Colonic mucosa (tissue), 4 donors: Measurements from ENCODE around the gene CRYBA2. TPM values are rescaled to one million over a fixed set of nuclear protein-coding genes. Genes with fewer than 3 reads are reported as not detected.

ENCODE experiments used
- DNase-seq: peaks from one replicate; pipeline ENCODE4 v3.0.0-alpha.2; 2020
- H3K27ac ChIP-seq: fragments of 200-600 bp; one replicate; pipeline ENCODE4 v1.8.0; 2021
- H3K27me3 ChIP-seq: fragments of 200-600 bp; one replicate; pipeline ENCODE4 v1.8.0; 2021
- H3K36me3 ChIP-seq: fragments of 200-600 bp; one replicate; pipeline ENCODE4 v1.8.0; 2021
- H3K4me1 ChIP-seq: fragments of 200-600 bp; one replicate; pipeline ENCODE4 v1.8.0; 2021; ENCODE audit warnings: mild to moderate bottlenecking
- H3K4me3 ChIP-seq: fragments of 200-600 bp; one replicate; pipeline ENCODE4 v1.8.0; 2021
- H3K9ac ChIP-seq, 2 donors: one replicate each; pipeline ENCODE4 v1.7.0; 2013; ENCODE audit warnings: control low read depth in 2 of 2, low read depth in 2 of 2, low read length in 2 of 2
- H3K9me3 ChIP-seq: fragments of 200-600 bp; one replicate; pipeline ENCODE4 v1.8.0; 2021
- CTCF ChIP-seq: fragments of 200-600 bp; IDR thresholded peaks from one replicate; pipeline ENCODE4 v1.8.0; 2022; ENCODE audit warnings: antibody characterized with exemption, mild to moderate bottlenecking
- intact Hi-C: fragments of 100-400 bp; cut with DNase I; formaldehyde crosslinking; loops from one replicate; pipeline ENCODE4 v1.14.1; 2022
- total RNA-seq, 2 donors: library from RNA; stranded (reverse); fragmentation: NEBNext Ultra II Directional in 1 of 2; extraction: Animal tissue kit (Norgen Biotek cat#: 25700) in 1 of 2; gene quantifications; one replicate each; pipeline ENCODE4 v1.2.1, GENCODE V29; 2021
- donor health status: healthy.
- donor health status: DM: no; HTN: no; CAD: no.
- donor health status: DM: no; HTN: no; CAD: no.

The CRYBA2 gene, protein sequence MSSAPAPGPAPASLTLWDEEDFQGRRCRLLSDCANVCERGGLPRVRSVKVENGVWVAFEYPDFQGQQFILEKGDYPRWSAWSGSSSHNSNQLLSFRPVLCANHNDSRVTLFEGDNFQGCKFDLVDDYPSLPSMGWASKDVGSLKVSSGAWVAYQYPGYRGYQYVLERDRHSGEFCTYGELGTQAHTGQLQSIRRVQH
- total RNA-seq, result 1 to 10 TPM; 3.4 to 5.5 TPM

DNA sequence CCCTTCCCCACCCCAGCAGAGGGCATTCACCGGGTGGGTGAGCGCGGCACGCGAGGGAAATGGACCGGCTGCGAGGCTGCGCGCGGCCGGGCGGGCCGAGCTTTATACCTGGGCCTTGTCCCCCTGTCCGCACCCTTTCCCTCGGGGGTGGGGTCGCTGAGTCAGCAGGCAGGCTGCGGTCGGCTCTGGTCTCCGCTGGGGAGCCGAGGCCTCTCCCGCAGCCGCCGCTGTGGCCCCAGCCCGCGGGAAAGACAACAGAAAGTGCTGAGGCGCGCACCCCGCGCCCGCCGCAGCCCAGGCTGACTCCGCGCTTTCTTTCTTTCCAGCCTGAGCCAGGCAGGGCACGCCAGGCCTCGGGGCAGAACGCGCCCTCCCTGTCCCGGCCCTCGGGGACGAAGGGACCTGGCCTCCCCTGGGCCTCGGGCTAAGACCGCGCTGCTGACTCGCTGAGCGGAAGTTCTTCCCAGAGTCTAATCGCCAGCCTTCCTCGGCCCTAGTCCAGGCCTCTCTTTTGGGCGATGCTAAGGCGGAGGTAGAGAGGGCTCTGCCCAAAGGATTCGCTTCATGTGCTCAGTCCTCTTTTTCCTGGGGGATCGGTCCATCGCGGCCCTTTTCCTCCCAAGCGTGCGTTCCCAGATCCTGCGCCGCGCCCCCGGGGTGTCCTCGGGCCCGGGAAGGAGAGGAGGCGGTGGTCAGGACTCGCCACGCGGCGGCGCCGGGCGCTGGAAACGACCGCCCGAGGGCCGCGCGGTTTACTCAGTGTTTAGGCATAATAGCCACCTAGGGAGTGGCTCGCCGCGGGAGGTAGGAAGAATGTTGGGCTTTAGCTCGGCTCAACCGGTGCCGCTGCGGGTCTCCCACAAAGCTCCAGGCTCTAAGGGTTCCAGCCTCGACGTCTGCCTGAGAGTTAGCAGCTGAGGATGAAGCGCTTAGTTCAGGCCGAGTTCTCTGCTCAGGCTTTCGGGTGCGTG is at the start of gene CRYBA2:
Gene CRYBA2 (minus strand): TSS at position 78 of the 971 bp plus-strand sequence. CDS start 246 bp downstream, outside the sequence.
- peak within 1 kb of the TSS in 1 of 2 donors; percentile 19 for H3K9ac ChIP-seq
- H3K36me3 ChIP-seq, result no peaks in the 10 kb centered on the region
- no peak for TF ChIP-seq CTCF
- H3K27me3 ChIP-seq, result peaks cover 72% of the 10 kb centered on the region
- peaks cover 15% of the 10 kb centered on the region for H3K4me1 ChIP-seq
- H3K4me3 ChIP-seq, result peak within 1 kb of the TSS; percentile 16
- intact Hi-C loops, result no loop called here
- no peak within 1 kb of the TSS for H3K27ac ChIP-seq
- no peak for DNase-seq
- H3K9me3 ChIP-seq, result no peaks in the 10 kb centered on the region

GRCh38 chr2:219042750-219043149 is 49.5 kb upstream of the CRYBA2 start:
- intact Hi-C loops, result no loop called here
- Histone ChIP-seq H3K36me3 (no peaks in the 10 kb centered on the region), H3K4me3 (no peak overlapping the region), H3K27me3 (no peaks in the 10 kb centered on the region), H3K27ac (no peak overlapping the region), H3K9me3 (no peaks in the 10 kb centered on the region), H3K9ac (no peak overlapping the region), H3K4me1 (peaks cover 3% of the 10 kb centered on the region)
- TF ChIP-seq CTCF, result no peak
- DNase-seq, result no peak

GRCh38 chr2:219042157-219042556 is 48.9 kb upstream of the CRYBA2 start:
- no peak for TF ChIP-seq CTCF
- Histone ChIP-seq H3K9ac (no peak overlapping the region), H3K27me3 (no peaks in the 10 kb centered on the region), H3K36me3 (no peaks in the 10 kb centered on the region), H3K9me3 (no peaks in the 10 kb centered on the region), H3K4me1 (peaks cover 3% of the 10 kb centered on the region), H3K4me3 (no peak overlapping the region), H3K27ac (no peak overlapping the region)
- DNase-seq, result no peak
- intact Hi-C loops, result no loop called here

DNA sequence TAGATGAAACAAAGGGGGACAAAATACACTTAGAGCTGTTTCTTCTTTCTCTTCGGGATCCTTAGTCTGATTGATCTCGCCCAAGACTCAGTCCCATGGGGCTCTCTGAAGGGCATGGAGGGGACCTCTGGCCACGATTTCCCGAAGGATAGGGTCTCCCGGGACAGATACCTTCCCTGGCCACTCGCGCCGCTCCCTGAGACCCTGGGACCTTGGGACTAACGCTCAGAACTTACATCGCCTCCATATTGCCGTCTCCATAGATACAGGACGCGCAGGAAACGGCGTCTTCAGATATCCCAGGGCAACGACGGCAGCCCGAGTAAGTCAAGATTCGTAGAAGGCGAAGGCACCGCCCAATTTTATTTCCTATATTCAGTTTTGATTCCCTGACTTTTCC is 48.0 kb upstream of the CRYBA2 start, which contains the start of gene CFAP65:
Gene CFAP65 (minus strand): TSS at position 265 of the 400 bp plus-strand sequence. CDS start 2,468 bp downstream, outside the sequence.
- intact Hi-C loops, result no loop called here
- Histone ChIP-seq H3K27me3 (no peaks in the 10 kb centered on the region), H3K36me3 (no peaks in the 10 kb centered on the region), H3K27ac (no peak within 1 kb of the TSS), H3K4me1 (peaks cover 3% of the 10 kb centered on the region), H3K4me3 (no peak within 1 kb of the TSS), H3K9ac (no peak within 1 kb of the TSS), H3K9me3 (no peaks in the 10 kb centered on the region)
- DNase-seq, result peak; percentile 74
- no peak for TF ChIP-seq CTCF

DNA sequence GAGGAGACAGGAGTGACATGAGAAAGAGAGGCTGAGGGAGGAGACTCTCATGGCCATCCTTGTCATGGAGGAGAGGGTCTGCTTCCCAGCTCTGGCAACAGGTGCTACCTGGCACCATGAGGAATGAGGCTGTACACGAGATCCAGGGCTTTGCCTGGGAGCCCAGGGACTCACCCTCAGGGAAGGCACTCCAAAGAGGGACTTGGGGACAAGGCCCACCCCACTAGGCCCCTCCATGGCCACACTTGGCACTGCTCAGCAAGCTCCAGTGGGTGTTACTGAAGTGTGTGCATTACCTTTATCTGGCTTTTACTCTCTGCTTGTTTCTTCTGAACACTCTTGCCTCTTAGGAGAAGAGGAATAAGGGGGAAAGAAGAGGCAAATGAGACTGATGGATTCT is 45.4 kb upstream of the CRYBA2 start:
- no peak overlapping the region for H3K27ac ChIP-seq
- intact Hi-C loops, result no loop called here
- DNase-seq, result no peak
- H3K4me3 ChIP-seq, result no peak overlapping the region
- no peak overlapping the region for H3K9ac ChIP-seq
- peaks cover 3% of the 10 kb centered on the region for H3K4me1 ChIP-seq
- TF ChIP-seq CTCF, result no peak
- no peaks in the 10 kb centered on the region for H3K9me3 ChIP-seq
- no peaks in the 10 kb centered on the region for H3K36me3 ChIP-seq
- no peaks in the 10 kb centered on the region for H3K27me3 ChIP-seq
